GM23338 (cell line): ENCODE results near the gene SCIMP. TPM values are rescaled to one million over a fixed set of nuclear protein-coding genes. Genes with fewer than 3 reads are reported as not detected.

Source experiments
- ATAC-seq: fragments of 200-7000 bp; cut with Tn5 transposase; 3 replicates; pipeline ENCODE4 v1.9.1; 2020
- DNase-seq: peaks from one replicate; pipeline ENCODE4 v3.0.0-alpha.2; 2015; ENCODE audit warnings: low spot score
- H2AFZ ChIP-seq: fragments of 200-600 bp; sonication (generic); 2 replicates; pipeline ENCODE4 v1.8.0; 2016; ENCODE audit warnings: antibody characterized with exemption, mild to moderate bottlenecking, moderate library complexity
- H3F3A ChIP-seq: fragments of 200-600 bp; sonication (generic); replicated peaks from 2 replicates; pipeline ENCODE4 v1.8.0; 2017; ENCODE audit warnings: antibody characterized with exemption, mixed run types, low read depth
- H3K27ac ChIP-seq: fragments of 200-600 bp; sonication (generic); 2 replicates; pipeline ENCODE4 v1.6.1; 2016; ENCODE audit warnings: low read depth
- H3K27me3 ChIP-seq: fragments of 200-600 bp; sonication (generic); 2 replicates; pipeline ENCODE4 v1.8.0; 2016; ENCODE audit warnings: mild to moderate bottlenecking, mixed run types, moderate library complexity; ENCODE audit not compliant: insufficient read depth
- H3K36me3 ChIP-seq: fragments of 200-600 bp; sonication (generic); 2 replicates; pipeline ENCODE4 v1.8.0; 2016; ENCODE audit warnings: mild to moderate bottlenecking; ENCODE audit not compliant: insufficient read depth
- H3K4me1 ChIP-seq: fragments of 200-600 bp; sonication (generic); 2 replicates; pipeline ENCODE4 v1.8.0; 2016; ENCODE audit warnings: mild to moderate bottlenecking, moderate library complexity; ENCODE audit not compliant: insufficient read depth
- H3K4me2 ChIP-seq: fragments of 200-600 bp; sonication (generic); 2 replicates; pipeline ENCODE4 v1.7.1; 2017; ENCODE audit warnings: mixed run types
- H3K4me3 ChIP-seq: fragments of 200-600 bp; sonication (generic); 2 replicates; pipeline ENCODE4 v1.6.1; 2016; ENCODE audit warnings: mixed run types
- H3K79me2 ChIP-seq: fragments of 200-600 bp; sonication (generic); replicated peaks from 2 replicates; pipeline ENCODE4 v1.8.0; 2017; ENCODE audit warnings: mild to moderate bottlenecking; ENCODE audit not compliant: insufficient read depth
- H3K9me2 ChIP-seq: fragments of 200-600 bp; sonication (generic); 2 replicates; pipeline ENCODE4 v1.8.0; 2017; ENCODE audit not compliant: insufficient read depth
- H4K20me1 ChIP-seq: fragments of 200-600 bp; sonication (generic); replicated peaks from 2 replicates; pipeline ENCODE4 v1.8.0; 2017; ENCODE audit warnings: mild to moderate bottlenecking; ENCODE audit not compliant: insufficient read depth
- H3K27ac Mint-ChIP-seq: 2 replicates; pipeline ENCODE4 v1.8.0; 2020; ENCODE audit warnings: inconsistent platforms, mild to moderate bottlenecking, moderate library complexity, mixed read lengths
- H3K27me3 Mint-ChIP-seq: 3 replicates; pipeline ENCODE4 v1.8.0; 2022; ENCODE audit warnings: low read depth, mild to moderate bottlenecking, moderate library complexity, mixed read lengths, inconsistent platforms; ENCODE audit not compliant: insufficient read depth, poor library complexity
- H3K36me3 Mint-ChIP-seq: 3 replicates; pipeline ENCODE4 v1.8.0; 2021; ENCODE audit warnings: low read depth, mild to moderate bottlenecking, inconsistent platforms, moderate library complexity, mixed read lengths
- H3K4me1 Mint-ChIP-seq: 3 replicates; pipeline ENCODE4 v1.8.0; 2020; ENCODE audit warnings: mild to moderate bottlenecking, inconsistent platforms, mixed read lengths
- H3K4me3 Mint-ChIP-seq: 3 replicates; pipeline ENCODE4 v1.8.0; 2021; ENCODE audit warnings: moderate library complexity, mild to moderate bottlenecking, inconsistent platforms, mixed read lengths
- H3K9me3 Mint-ChIP-seq: 3 replicates; pipeline ENCODE4 v1.8.0; 2020; ENCODE audit warnings: moderate library complexity, mild to moderate bottlenecking, inconsistent platforms, mixed read lengths
- CREB1 ChIP-seq: fragments of 250-450 bp; sonication (Bioruptor Pico); IDR thresholded peaks from 2 replicates; pipeline ENCODE4 v1.5.0; 2020; ENCODE audit warnings: low read depth, mild to moderate bottlenecking, moderate library complexity
- ETS1 ChIP-seq: IDR thresholded peaks from 2 replicates; pipeline ENCODE4 v1.6.1; 2016; ENCODE audit warnings: antibody characterized with exemption
- EZH2 ChIP-seq: fragments of 200-600 bp; sonication (generic); IDR thresholded peaks from one replicate; pipeline ENCODE4 v1.8.0; 2017; ENCODE audit warnings: antibody characterized with exemption, mild to moderate bottlenecking, low read depth; ENCODE audit not compliant: unreplicated experiment
- EZH2phosphoT487 ChIP-seq: fragments of 200-600 bp; sonication (generic); IDR thresholded peaks from one replicate; pipeline ENCODE4 v1.8.1; 2018; ENCODE audit warnings: antibody characterized with exemption; ENCODE audit not compliant: unreplicated experiment
- JUNB ChIP-seq: IDR thresholded peaks from one replicate; pipeline ENCODE4 v1.6.1; 2016; ENCODE audit warnings: antibody characterized with exemption; ENCODE audit not compliant: unreplicated experiment
- NANOG ChIP-seq: IDR thresholded peaks from 2 replicates; pipeline ENCODE4 v1.6.1; 2016; ENCODE audit warnings: antibody characterized with exemption, borderline replicate concordance
- POLR2AphosphoS5 ChIP-seq: IDR thresholded peaks from 2 replicates; pipeline ENCODE4 v1.6.1; 2016; ENCODE audit warnings: antibody characterized with exemption, low read depth
- REST ChIP-seq: IDR thresholded peaks from one replicate; pipeline ENCODE4 v1.6.1; 2018; ENCODE audit warnings: antibody characterized with exemption; ENCODE audit not compliant: unreplicated experiment
- STAT1 ChIP-seq: IDR thresholded peaks from one replicate; pipeline ENCODE4 v1.6.1; 2016; ENCODE audit warnings: antibody characterized with exemption; ENCODE audit not compliant: unreplicated experiment
- ZNF114 ChIP-seq: fragments of 250-450 bp; sonication (Bioruptor Pico); IDR thresholded peaks from 2 replicates; pipeline ENCODE4 v1.5.0; 2020; ENCODE audit warnings: mild to moderate bottlenecking, moderate library complexity
- ZNF331 ChIP-seq: fragments of 250-450 bp; sonication (Bioruptor Pico); IDR thresholded peaks from 2 replicates; pipeline ENCODE4 v1.5.0; 2020; ENCODE audit warnings: low read depth, mild to moderate bottlenecking, moderate library complexity
- polyA plus RNA-seq: library from polyadenylated mRNA; unstranded; fragments of >200 nt; fragmentation: Nextera tagmentation; extraction: Ambion mirVana; gene quantifications from 2 replicates; pipeline ENCODE4 v1.2.1, GENCODE V29; 2016
- total RNA-seq: library from RNA; depleted of rRNA; stranded (reverse); fragments of >200 nt; shearing (Covaris generic); gene quantifications from 2 replicates; pipeline ENCODE4 v1.2.3, GENCODE V29; 2014
- TF ChIP-seq, protein P1 (sequence below): fragments of 250-450 bp; sonication (Bioruptor Pico); IDR thresholded peaks from 2 replicates; pipeline ENCODE4 v1.5.0; 2020; ENCODE audit warnings: mild to moderate bottlenecking, moderate library complexity
- TF ChIP-seq, protein P2 (sequence below), 2 experiments: fragments of 200-600 bp in 1 of 2; sonication (generic) in 1 of 2; conservative IDR thresholded peaks; 2 replicates each; pipeline versions ENCODE4 v1.5.1 to v1.6.1; 2016 to 2017; ENCODE audit warnings: antibody characterized with exemption in 2 of 2, low read depth in 2 of 2, mild to moderate bottlenecking in 2 of 2, moderate library complexity in 1 of 2

SCIMP gene
- total and polyA plus RNA-seq, 2 experiments from 2014 or later: 0.36 TPM; not detected in 1

DNA sequence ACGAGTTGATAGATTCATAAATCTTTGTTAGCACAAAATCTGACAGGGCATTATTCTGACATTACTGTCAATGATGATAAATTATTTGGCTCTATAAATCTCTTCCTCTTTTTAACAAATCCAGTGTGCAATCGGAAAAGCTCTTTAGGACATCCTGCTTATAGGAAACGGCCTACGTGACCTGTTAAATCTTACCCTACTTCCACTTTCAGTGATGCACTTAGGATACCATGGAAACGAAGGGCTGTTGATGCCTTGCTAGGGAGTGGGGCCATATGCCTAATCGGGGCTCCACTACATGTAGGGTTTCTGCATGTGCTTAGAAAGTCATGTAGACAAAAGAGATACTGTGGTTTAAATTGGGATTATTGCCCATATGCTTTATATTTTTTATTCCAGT lies 70.2 kb downstream of the SCIMP start:
- no peak for TF ChIP-seq EZH2
- TF ChIP-seq, protein P1, sequence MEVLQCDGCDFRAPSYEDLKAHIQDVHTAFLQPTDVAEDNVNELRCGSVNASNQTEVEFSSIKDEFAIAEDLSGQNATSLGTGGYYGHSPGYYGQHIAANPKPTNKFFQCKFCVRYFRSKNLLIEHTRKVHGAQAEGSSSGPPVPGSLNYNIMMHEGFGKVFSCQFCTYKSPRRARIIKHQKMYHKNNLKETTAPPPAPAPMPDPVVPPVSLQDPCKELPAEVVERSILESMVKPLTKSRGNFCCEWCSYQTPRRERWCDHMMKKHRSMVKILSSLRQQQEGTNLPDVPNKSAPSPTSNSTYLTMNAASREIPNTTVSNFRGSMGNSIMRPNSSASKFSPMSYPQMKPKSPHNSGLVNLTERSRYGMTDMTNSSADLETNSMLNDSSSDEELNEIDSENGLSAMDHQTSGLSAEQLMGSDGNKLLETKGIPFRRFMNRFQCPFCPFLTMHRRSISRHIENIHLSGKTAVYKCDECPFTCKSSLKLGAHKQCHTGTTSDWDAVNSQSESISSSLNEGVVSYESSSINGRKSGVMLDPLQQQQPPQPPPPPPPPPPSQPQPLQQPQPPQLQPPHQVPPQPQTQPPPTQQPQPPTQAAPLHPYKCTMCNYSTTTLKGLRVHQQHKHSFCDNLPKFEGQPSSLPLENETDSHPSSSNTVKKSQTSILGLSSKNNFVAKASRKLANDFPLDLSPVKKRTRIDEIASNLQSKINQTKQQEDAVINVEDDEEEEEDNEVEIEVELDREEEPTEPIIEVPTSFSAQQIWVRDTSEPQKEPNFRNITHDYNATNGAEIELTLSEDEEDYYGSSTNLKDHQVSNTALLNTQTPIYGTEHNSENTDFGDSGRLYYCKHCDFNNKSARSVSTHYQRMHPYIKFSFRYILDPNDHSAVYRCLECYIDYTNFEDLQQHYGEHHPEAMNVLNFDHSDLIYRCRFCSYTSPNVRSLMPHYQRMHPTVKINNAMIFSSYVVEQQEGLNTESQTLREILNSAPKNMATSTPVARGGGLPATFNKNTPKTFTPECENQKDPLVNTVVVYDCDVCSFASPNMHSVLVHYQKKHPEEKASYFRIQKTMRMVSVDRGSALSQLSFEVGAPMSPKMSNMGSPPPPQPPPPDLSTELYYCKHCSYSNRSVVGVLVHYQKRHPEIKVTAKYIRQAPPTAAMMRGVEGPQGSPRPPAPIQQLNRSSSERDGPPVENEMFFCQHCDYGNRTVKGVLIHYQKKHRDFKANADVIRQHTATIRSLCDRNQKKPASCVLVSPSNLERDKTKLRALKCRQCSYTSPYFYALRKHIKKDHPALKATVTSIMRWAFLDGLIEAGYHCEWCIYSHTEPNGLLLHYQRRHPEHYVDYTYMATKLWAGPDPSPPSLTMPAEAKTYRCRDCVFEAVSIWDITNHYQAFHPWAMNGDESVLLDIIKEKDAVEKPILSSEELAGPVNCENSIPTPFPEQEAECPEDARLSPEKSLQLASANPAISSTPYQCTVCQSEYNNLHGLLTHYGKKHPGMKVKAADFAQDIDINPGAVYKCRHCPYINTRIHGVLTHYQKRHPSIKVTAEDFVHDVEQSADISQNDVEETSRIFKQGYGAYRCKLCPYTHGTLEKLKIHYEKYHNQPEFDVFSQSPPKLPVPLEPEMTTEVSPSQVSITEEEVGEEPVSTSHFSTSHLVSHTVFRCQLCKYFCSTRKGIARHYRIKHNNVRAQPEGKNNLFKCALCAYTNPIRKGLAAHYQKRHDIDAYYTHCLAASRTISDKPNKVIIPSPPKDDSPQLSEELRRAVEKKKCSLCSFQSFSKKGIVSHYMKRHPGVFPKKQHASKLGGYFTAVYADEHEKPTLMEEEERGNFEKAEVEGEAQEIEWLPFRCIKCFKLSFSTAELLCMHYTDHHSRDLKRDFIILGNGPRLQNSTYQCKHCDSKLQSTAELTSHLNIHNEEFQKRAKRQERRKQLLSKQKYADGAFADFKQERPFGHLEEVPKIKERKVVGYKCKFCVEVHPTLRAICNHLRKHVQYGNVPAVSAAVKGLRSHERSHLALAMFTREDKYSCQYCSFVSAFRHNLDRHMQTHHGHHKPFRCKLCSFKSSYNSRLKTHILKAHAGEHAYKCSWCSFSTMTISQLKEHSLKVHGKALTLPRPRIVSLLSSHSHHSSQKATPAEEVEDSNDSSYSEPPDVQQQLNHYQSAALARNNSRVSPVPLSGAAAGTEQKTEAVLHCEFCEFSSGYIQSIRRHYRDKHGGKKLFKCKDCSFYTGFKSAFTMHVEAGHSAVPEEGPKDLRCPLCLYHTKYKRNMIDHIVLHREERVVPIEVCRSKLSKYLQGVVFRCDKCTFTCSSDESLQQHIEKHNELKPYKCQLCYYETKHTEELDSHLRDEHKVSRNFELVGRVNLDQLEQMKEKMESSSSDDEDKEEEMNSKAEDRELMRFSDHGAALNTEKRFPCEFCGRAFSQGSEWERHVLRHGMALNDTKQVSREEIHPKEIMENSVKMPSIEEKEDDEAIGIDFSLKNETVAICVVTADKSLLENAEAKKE (CRISPR knock-in tag): no peak
- no peak for TF ChIP-seq ZNF331 (CRISPR knock-in tag)
- no peak for TF ChIP-seq ETS1
- no peak for TF ChIP-seq JUNB
- TF ChIP-seq POLR2AphosphoS5: no peak
- no peak for TF ChIP-seq EZH2phosphoT487
- TF ChIP-seq, protein P2, sequence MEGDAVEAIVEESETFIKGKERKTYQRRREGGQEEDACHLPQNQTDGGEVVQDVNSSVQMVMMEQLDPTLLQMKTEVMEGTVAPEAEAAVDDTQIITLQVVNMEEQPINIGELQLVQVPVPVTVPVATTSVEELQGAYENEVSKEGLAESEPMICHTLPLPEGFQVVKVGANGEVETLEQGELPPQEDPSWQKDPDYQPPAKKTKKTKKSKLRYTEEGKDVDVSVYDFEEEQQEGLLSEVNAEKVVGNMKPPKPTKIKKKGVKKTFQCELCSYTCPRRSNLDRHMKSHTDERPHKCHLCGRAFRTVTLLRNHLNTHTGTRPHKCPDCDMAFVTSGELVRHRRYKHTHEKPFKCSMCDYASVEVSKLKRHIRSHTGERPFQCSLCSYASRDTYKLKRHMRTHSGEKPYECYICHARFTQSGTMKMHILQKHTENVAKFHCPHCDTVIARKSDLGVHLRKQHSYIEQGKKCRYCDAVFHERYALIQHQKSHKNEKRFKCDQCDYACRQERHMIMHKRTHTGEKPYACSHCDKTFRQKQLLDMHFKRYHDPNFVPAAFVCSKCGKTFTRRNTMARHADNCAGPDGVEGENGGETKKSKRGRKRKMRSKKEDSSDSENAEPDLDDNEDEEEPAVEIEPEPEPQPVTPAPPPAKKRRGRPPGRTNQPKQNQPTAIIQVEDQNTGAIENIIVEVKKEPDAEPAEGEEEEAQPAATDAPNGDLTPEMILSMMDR (conservative IDR thresholded peaks at IDR 0.05; ENCODE audit: low read depth in 2 of 2): no peak
- TF ChIP-seq NANOG: no peak
- TF ChIP-seq STAT1: no peak
- no peak for TF ChIP-seq REST
- TF ChIP-seq ZNF114 (CRISPR knock-in tag): no peak
- TF ChIP-seq CREB1 (CRISPR knock-in tag): no peak
- no peaks in the 10 kb centered on the region for H4K20me1 ChIP-seq
- H3K4me3 Mint-ChIP-seq: no peak overlapping the region
- no peaks in the 10 kb centered on the region for H3K9me2 ChIP-seq
- H3K4me1 ChIP-seq: no peaks in the 10 kb centered on the region
- no peak overlapping the region for H2AFZ ChIP-seq
- no peaks in the 10 kb centered on the region for H3K79me2 ChIP-seq
- H3K36me3 Mint-ChIP-seq: no peaks in the 10 kb centered on the region
- no peaks in the 10 kb centered on the region for H3K9me3 Mint-ChIP-seq
- H3K4me2 ChIP-seq: no peak overlapping the region
- no peaks in the 10 kb centered on the region for H3F3A ChIP-seq
- no peak overlapping the region for H3K4me3 ChIP-seq
- ATAC-seq (no peak), DNase-seq (no peak)
- H3K27me3 ChIP-seq: no peaks in the 10 kb centered on the region
- H3K4me1 Mint-ChIP-seq: peaks cover 8% of the 10 kb centered on the region; the same call in 2 of the 3 replicates
- no peak overlapping the region for H3K27ac Mint-ChIP-seq
- H3K36me3 ChIP-seq: no peaks in the 10 kb centered on the region
- no peak overlapping the region for H3K27ac ChIP-seq
- H3K27me3 Mint-ChIP-seq: no peaks in the 10 kb centered on the region
